GM23338 (cell line): Measurements from ENCODE around the gene SHB. TPM values are rescaled to one million over a fixed set of nuclear protein-coding genes. Genes with fewer than 3 reads are reported as not detected.

ENCODE experiments used
- ATAC-seq: fragments of 200-7000 bp; cut with Tn5 transposase; 3 replicates; pipeline ENCODE4 v1.9.1; 2020
- DNase-seq: peaks from one replicate; pipeline ENCODE4 v3.0.0-alpha.2; 2015; ENCODE audit warnings: low spot score
- H2AFZ ChIP-seq: fragments of 200-600 bp; sonication (generic); 2 replicates; pipeline ENCODE4 v1.8.0; 2016; ENCODE audit warnings: antibody characterized with exemption, mild to moderate bottlenecking, moderate library complexity
- H3F3A ChIP-seq: fragments of 200-600 bp; sonication (generic); replicated peaks from 2 replicates; pipeline ENCODE4 v1.8.0; 2017; ENCODE audit warnings: antibody characterized with exemption, mixed run types, low read depth
- H3K27ac ChIP-seq: fragments of 200-600 bp; sonication (generic); 2 replicates; pipeline ENCODE4 v1.6.1; 2016; ENCODE audit warnings: low read depth
- H3K27me3 ChIP-seq: fragments of 200-600 bp; sonication (generic); 2 replicates; pipeline ENCODE4 v1.8.0; 2016; ENCODE audit warnings: mild to moderate bottlenecking, mixed run types, moderate library complexity; ENCODE audit not compliant: insufficient read depth
- H3K36me3 ChIP-seq: fragments of 200-600 bp; sonication (generic); 2 replicates; pipeline ENCODE4 v1.8.0; 2016; ENCODE audit warnings: mild to moderate bottlenecking; ENCODE audit not compliant: insufficient read depth
- H3K4me1 ChIP-seq: fragments of 200-600 bp; sonication (generic); 2 replicates; pipeline ENCODE4 v1.8.0; 2016; ENCODE audit warnings: mild to moderate bottlenecking, moderate library complexity; ENCODE audit not compliant: insufficient read depth
- H3K4me2 ChIP-seq: fragments of 200-600 bp; sonication (generic); 2 replicates; pipeline ENCODE4 v1.7.1; 2017; ENCODE audit warnings: mixed run types
- H3K4me3 ChIP-seq: fragments of 200-600 bp; sonication (generic); 2 replicates; pipeline ENCODE4 v1.6.1; 2016; ENCODE audit warnings: mixed run types
- H3K79me2 ChIP-seq: fragments of 200-600 bp; sonication (generic); replicated peaks from 2 replicates; pipeline ENCODE4 v1.8.0; 2017; ENCODE audit warnings: mild to moderate bottlenecking; ENCODE audit not compliant: insufficient read depth
- H3K9me2 ChIP-seq: fragments of 200-600 bp; sonication (generic); 2 replicates; pipeline ENCODE4 v1.8.0; 2017; ENCODE audit not compliant: insufficient read depth
- H4K20me1 ChIP-seq: fragments of 200-600 bp; sonication (generic); replicated peaks from 2 replicates; pipeline ENCODE4 v1.8.0; 2017; ENCODE audit warnings: mild to moderate bottlenecking; ENCODE audit not compliant: insufficient read depth
- H3K27ac Mint-ChIP-seq: 2 replicates; pipeline ENCODE4 v1.8.0; 2020; ENCODE audit warnings: inconsistent platforms, mild to moderate bottlenecking, moderate library complexity, mixed read lengths
- H3K27me3 Mint-ChIP-seq: 3 replicates; pipeline ENCODE4 v1.8.0; 2022; ENCODE audit warnings: low read depth, mild to moderate bottlenecking, moderate library complexity, mixed read lengths, inconsistent platforms; ENCODE audit not compliant: insufficient read depth, poor library complexity
- H3K36me3 Mint-ChIP-seq: 3 replicates; pipeline ENCODE4 v1.8.0; 2021; ENCODE audit warnings: low read depth, mild to moderate bottlenecking, inconsistent platforms, moderate library complexity, mixed read lengths
- H3K4me1 Mint-ChIP-seq: 3 replicates; pipeline ENCODE4 v1.8.0; 2020; ENCODE audit warnings: mild to moderate bottlenecking, inconsistent platforms, mixed read lengths
- H3K4me3 Mint-ChIP-seq: 3 replicates; pipeline ENCODE4 v1.8.0; 2021; ENCODE audit warnings: moderate library complexity, mild to moderate bottlenecking, inconsistent platforms, mixed read lengths
- H3K9me3 Mint-ChIP-seq: 3 replicates; pipeline ENCODE4 v1.8.0; 2020; ENCODE audit warnings: moderate library complexity, mild to moderate bottlenecking, inconsistent platforms, mixed read lengths
- CREB1 ChIP-seq: fragments of 250-450 bp; sonication (Bioruptor Pico); IDR thresholded peaks from 2 replicates; pipeline ENCODE4 v1.5.0; 2020; ENCODE audit warnings: low read depth, mild to moderate bottlenecking, moderate library complexity
- ETS1 ChIP-seq: IDR thresholded peaks from 2 replicates; pipeline ENCODE4 v1.6.1; 2016; ENCODE audit warnings: antibody characterized with exemption
- EZH2 ChIP-seq: fragments of 200-600 bp; sonication (generic); IDR thresholded peaks from one replicate; pipeline ENCODE4 v1.8.0; 2017; ENCODE audit warnings: antibody characterized with exemption, mild to moderate bottlenecking, low read depth; ENCODE audit not compliant: unreplicated experiment
- EZH2phosphoT487 ChIP-seq: fragments of 200-600 bp; sonication (generic); IDR thresholded peaks from one replicate; pipeline ENCODE4 v1.8.1; 2018; ENCODE audit warnings: antibody characterized with exemption; ENCODE audit not compliant: unreplicated experiment
- JUNB ChIP-seq: IDR thresholded peaks from one replicate; pipeline ENCODE4 v1.6.1; 2016; ENCODE audit warnings: antibody characterized with exemption; ENCODE audit not compliant: unreplicated experiment
- NANOG ChIP-seq: IDR thresholded peaks from 2 replicates; pipeline ENCODE4 v1.6.1; 2016; ENCODE audit warnings: antibody characterized with exemption, borderline replicate concordance
- POLR2AphosphoS5 ChIP-seq: IDR thresholded peaks from 2 replicates; pipeline ENCODE4 v1.6.1; 2016; ENCODE audit warnings: antibody characterized with exemption, low read depth
- REST ChIP-seq: IDR thresholded peaks from one replicate; pipeline ENCODE4 v1.6.1; 2018; ENCODE audit warnings: antibody characterized with exemption; ENCODE audit not compliant: unreplicated experiment
- STAT1 ChIP-seq: IDR thresholded peaks from one replicate; pipeline ENCODE4 v1.6.1; 2016; ENCODE audit warnings: antibody characterized with exemption; ENCODE audit not compliant: unreplicated experiment
- ZNF114 ChIP-seq: fragments of 250-450 bp; sonication (Bioruptor Pico); IDR thresholded peaks from 2 replicates; pipeline ENCODE4 v1.5.0; 2020; ENCODE audit warnings: mild to moderate bottlenecking, moderate library complexity
- ZNF331 ChIP-seq: fragments of 250-450 bp; sonication (Bioruptor Pico); IDR thresholded peaks from 2 replicates; pipeline ENCODE4 v1.5.0; 2020; ENCODE audit warnings: low read depth, mild to moderate bottlenecking, moderate library complexity
- ZNF462 ChIP-seq: fragments of 250-450 bp; sonication (Bioruptor Pico); IDR thresholded peaks from 2 replicates; pipeline ENCODE4 v1.5.0; 2020; ENCODE audit warnings: mild to moderate bottlenecking, moderate library complexity
- polyA plus RNA-seq: library from polyadenylated mRNA; unstranded; fragments of >200 nt; fragmentation: Nextera tagmentation; extraction: Ambion mirVana; gene quantifications from 2 replicates; pipeline ENCODE4 v1.2.1, GENCODE V29; 2016
- total RNA-seq: library from RNA; depleted of rRNA; stranded (reverse); fragments of >200 nt; shearing (Covaris generic); gene quantifications from 2 replicates; pipeline ENCODE4 v1.2.3, GENCODE V29; 2014
- TF ChIP-seq, protein P1 (sequence below), 2 experiments: fragments of 200-600 bp in 1 of 2; sonication (generic) in 1 of 2; conservative IDR thresholded peaks; 2 replicates each; pipeline versions ENCODE4 v1.5.1 to v1.6.1; 2016 to 2017; ENCODE audit warnings: antibody characterized with exemption in 2 of 2, low read depth in 2 of 2, mild to moderate bottlenecking in 2 of 2, moderate library complexity in 1 of 2

Gene SHB
- total and polyA plus RNA-seq, 2 experiments from 2014 or later = 1.5 to 14.0 TPM

GRCh38 chr9:37902796-37903646 is 166.0 kb downstream of the SHB start:
- H3K27ac ChIP-seq = no peak overlapping the region
- no peak overlapping the region for H3K27ac Mint-ChIP-seq
- ATAC-seq = no peak

More at GRCh38 chr9:37902796-37903646, 166.0 kb downstream of the SHB start:
- Histone ChIP-seq H3F3A (peaks cover 8% of the 10 kb centered on the region), H3K4me2 (peak overlapping the region; percentile 96), H2AFZ (peak overlapping the region; percentile 91), H3K4me3 (peak overlapping the region; percentile 97), H3K9me2 (no peaks in the 10 kb centered on the region), H4K20me1 (peaks cover 11% of the 10 kb centered on the region), H3K79me2 (peaks cover 25% of the 10 kb centered on the region), H3K27me3 (peaks cover 16% of the 10 kb centered on the region; the same call in 1 of the 2 replicates), H3K36me3 (0 out of 2 replicates have a peak, but pooled peaks cover 4% of the 10 kb centered on the region), H3K4me1 (peaks cover 22% of the 10 kb centered on the region)
- H3K36me3 Mint-ChIP-seq = peaks cover 8% of the 10 kb centered on the region; the same call in 2 of the 3 replicates
- no peaks in the 10 kb centered on the region for H3K9me3 Mint-ChIP-seq
- peaks cover 11% of the 10 kb centered on the region for H3K27me3 Mint-ChIP-seq
- peaks cover 16% of the 10 kb centered on the region for H3K4me1 Mint-ChIP-seq
- peak overlapping the region; percentile 92 for H3K4me3 Mint-ChIP-seq
- TF ChIP-seq EZH2 (no peak), CREB1 (CRISPR knock-in tag) (no peak), POLR2AphosphoS5 (no peak), ETS1 (no peak), REST (no peak), ZNF331 (CRISPR knock-in tag) (no peak), ZNF114 (CRISPR knock-in tag) (no peak), JUNB (no peak), NANOG (no peak), EZH2phosphoT487 (no peak), ZNF462 (no peak), STAT1 (no peak)
- TF ChIP-seq, protein P1, sequence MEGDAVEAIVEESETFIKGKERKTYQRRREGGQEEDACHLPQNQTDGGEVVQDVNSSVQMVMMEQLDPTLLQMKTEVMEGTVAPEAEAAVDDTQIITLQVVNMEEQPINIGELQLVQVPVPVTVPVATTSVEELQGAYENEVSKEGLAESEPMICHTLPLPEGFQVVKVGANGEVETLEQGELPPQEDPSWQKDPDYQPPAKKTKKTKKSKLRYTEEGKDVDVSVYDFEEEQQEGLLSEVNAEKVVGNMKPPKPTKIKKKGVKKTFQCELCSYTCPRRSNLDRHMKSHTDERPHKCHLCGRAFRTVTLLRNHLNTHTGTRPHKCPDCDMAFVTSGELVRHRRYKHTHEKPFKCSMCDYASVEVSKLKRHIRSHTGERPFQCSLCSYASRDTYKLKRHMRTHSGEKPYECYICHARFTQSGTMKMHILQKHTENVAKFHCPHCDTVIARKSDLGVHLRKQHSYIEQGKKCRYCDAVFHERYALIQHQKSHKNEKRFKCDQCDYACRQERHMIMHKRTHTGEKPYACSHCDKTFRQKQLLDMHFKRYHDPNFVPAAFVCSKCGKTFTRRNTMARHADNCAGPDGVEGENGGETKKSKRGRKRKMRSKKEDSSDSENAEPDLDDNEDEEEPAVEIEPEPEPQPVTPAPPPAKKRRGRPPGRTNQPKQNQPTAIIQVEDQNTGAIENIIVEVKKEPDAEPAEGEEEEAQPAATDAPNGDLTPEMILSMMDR (conservative IDR thresholded peaks at IDR 0.05; ENCODE audit: low read depth in 2 of 2) = no peak
- DNase-seq = no peak
